IPS DF 4.7 (cell line): ENCODE data around the gene GRK2.

Source experiments
- DNase-seq: peaks from one replicate; pipeline ENCODE4 v3.0.0-alpha.2; 2013; ENCODE audit warnings: low spot score; ENCODE audit errors: extremely low read depth

Gene GRK2

DNA sequence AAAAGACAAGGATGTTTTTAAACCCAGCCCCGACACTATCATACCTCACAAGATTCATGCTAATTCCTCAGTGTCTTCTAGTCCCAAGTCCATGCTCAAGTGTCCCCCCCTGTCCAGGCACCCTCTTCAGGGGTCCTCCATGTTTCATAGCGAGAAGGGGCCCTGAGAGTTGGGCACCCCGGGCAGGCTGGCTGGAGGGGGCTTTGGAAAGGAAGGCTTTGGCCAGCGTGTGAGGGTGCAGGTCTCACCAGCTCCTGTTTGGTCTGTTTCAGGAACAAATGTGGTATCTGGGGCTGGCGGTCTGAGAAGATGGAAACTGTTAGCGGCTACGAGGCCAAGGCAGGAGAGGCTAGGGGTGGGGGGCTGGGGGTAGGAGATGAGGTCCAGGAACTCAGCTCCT is 32.5 kb downstream of the GRK2 start:
- DNase-seq: no peak

DNA sequence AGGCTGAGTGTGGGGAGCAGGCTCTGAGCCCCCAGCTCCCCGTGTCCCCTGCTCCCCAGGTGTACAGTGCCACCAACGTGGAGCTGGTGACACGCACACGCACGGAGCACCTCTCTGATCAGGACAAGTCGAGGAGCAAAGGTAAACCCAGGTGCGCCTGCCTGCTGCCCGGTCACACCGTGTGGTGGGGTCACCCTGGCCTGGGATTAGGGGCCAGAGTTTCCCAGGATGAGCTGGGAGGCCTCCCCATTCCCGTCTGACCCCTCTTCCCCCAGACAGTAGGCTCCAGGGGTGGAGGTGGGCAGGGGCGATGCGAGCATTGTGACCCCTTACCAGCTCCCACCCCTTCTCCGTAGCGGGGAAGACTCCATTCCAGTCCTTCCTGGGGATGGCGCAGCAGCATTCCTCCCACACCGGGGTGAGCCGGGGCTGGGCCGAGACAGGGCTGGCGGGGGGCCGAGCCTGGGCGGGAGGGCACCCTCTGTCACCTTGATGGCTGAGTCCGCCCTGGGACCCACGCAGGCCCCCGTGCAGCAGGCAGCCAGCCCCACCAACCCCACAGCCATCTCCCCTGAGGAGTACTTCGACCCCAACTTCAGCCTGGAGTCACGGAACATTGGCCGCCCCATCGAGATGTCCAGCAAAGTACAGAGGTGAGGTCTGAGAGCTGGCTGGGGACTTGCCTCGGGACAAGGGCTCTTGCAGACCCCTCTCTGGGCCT is 33.4 kb downstream of the GRK2 start:
- no peak for DNase-seq

DNA sequence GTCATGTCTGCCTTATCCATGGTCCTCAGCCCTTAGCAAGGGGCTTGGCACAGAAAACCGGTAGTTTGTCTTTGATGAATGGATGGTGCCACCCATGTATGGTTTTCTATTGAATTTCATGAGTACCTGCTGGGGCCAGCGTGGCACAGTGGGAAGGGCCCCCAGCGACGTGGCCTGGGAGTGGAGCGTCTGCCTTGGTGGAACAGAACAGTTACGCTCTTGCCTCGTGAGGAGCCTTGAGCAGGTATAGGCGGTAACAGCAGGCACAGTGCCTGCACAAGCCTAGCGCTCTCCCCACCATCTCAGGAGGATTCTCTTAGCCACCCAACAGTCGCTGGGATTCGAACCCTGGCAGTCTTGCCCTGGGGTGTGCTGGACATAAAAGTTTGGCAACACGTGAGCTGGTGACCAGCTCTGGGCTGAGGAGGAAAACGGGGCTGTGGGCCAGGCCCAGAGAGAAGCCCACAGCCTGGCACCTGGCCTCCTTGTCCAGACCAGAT is 34.0 kb downstream of the GRK2 start:
- DNase-seq: no peak

DNA sequence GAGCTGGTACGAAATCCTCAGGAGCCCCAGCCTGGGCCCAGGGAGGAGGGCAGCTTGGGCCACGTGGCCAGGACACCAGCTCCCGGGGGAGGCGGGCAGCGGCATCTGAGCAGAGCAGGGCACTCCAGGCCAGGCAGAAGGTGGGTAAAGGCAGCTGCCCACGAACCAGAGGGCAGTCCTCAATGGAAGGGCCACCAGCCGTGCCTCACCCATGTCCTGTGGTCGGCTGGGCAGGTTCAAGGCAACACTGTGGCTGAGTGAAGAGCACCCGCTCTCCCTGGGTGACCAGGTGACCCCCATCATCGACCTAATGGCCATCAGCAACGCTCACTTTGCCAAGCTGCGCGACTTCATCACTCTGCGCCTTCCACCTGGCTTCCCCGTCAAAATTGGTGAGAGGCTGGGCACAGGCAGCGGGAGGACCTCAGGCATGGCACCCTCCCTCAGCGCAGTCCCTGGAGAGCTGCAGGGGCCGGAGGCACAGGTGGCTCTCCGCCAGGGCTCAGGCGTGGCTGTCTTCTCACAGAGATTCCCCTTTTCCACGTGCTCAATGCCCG is 34.6 kb downstream of the GRK2 start:
- no peak for DNase-seq

DNA sequence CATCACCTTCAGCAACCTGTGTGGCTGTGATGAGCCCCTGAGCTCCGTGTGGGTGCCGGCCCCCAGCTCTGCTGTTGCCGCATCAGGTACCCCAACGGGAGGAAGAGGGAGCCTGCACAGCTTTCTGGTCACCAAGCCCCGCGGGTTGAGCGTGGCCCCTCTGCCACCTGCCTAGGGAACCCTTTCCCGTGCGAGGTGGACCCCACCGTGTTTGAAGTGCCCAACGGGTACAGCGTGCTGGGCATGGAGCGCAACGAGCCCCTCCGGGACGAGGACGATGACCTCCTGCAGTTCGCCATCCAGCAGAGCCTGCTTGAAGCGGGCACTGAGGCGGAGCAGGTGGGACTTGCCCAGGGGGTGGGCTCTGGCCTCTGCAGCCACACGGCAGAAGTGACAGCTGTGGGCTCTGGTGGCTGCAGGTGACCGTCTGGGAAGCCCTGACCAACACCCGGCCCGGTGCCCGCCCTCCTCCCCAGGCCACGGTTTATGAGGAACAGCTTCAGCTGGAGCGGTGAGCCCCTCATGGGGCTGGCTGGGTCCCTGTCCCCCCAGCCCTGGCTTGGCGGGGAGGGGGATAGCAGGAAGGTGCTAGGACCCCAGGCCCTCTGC is 35.1 kb downstream of the GRK2 start:
- no peak for DNase-seq

DNA sequence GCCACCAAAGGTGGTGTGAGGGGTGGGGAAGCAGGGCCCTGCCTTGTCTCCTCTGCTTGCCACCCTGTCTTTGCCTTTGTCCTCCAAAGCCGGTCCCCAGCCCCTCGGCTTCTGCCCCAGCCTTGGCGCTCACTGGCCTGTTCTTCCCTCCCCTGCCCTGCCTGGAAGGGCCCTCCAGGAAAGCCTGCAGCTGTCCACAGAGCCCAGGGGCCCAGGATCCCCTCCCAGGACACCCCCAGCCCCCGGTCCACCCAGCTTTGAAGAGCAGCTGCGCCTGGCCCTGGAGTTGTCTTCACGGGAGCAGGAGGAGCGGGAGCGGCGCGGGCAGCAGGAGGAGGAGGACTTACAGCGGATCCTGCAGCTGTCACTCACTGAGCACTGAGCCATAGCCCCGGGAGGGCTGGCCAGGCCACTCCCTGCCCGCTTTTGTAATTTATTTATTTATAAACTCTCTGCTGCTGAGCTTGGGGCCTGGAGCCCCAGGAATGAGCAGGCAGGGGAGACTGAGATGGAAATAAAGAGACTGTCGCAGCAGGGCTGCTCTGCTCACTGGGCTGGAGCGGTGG is 35.8 kb downstream of the GRK2 start:
- no peak for DNase-seq

DNA sequence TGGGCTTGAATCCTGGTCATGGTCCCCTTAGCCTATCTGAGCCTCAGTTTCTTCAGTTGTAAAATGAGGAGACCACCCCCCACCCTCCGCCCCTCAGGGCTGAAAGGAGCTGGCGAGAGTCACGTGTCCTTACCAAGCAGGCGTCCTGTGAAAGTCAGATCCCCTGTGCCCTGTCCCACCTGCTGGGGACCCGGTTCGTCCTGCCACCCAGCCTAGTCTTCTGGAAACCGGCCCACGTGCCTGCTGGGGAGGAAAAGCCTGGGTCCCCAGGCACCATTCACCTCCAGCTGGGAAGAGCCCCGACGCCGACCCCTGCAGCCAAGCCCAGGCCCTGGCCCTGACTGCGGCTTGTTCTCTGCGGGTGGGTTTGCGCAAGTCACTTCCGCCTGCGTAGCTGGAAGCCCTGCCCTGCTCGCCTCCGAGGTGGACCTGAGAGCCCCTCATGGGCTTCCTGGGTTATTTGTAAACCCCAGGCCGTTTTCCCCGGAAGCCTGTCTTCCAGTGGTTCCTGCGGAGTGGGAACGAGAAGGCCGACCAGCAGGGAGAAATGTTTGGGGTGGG is 36.4 kb downstream of the GRK2 start:
- no peak for DNase-seq

DNA sequence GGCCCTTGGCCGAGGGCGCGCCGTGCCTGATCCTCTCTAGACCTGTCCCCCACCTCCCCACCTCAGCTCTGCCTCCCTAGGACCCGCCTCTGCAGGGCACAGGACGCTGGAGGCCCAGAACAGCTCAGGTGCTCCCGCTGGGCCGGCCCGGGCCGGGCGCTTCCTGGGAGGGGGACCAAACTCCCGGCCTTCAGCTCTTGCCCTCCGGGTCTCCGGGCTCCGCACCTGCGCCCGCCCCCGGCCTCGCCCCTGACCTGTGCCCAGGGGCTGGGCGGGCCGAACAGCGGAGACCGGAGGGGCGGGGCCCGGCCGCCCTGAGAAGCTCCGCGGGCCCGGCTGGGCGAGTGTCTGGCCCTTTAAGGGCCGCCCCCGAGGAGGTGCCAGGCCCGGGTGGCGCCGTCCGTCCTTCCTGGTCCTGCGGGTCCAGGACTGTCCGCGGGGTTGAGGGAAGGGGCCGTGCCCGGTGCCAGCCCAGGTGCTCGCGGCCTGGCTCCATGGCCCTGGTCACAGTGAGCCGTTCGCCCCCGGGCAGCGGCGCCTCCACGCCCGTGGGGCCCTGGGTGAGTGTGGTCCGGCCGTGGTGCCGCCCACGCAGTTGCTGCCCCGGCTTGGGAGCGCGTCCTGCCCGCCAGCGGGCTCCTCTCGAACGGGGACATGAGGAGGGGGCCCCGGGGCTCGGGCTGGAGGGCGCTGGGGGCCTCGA is 37.0 kb downstream of the GRK2 start, which contains the start of gene SSH3:
Gene SSH3, plus strand, starts transcription at position 399 of the 703 bp plus-strand sequence. Its CDS starts 96 bp downstream, at position 495.
- DNase-seq: no peak

DNA sequence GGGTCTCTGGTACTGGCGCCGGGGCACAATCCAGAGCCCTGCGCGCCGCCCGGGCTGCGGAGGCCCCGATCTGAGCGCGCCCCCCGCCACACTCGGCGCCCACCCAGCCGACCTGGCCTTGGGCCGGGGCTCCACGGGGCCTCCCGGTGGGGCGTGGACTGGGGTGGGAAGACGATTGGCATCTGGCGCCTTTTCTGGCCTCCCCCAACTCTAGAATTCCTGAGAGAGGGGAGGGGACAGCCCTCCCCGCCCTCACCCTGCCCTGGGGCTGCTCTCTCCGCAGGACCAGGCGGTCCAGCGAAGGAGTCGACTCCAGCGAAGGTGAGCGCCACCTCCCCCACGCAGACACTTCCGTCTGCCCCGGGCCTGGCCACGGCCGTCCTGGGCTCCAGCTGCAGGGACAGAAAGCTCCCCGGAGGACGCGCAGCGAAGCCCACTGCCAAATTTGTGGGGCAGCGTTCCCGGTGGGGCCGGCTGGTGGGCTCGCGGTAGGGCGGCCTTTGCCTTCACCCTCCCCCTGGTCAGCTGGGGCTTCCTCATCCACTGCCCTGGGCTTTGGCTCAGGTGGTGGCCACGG is 37.6 kb downstream of the GRK2 start:
- DNase-seq: no peak

DNA sequence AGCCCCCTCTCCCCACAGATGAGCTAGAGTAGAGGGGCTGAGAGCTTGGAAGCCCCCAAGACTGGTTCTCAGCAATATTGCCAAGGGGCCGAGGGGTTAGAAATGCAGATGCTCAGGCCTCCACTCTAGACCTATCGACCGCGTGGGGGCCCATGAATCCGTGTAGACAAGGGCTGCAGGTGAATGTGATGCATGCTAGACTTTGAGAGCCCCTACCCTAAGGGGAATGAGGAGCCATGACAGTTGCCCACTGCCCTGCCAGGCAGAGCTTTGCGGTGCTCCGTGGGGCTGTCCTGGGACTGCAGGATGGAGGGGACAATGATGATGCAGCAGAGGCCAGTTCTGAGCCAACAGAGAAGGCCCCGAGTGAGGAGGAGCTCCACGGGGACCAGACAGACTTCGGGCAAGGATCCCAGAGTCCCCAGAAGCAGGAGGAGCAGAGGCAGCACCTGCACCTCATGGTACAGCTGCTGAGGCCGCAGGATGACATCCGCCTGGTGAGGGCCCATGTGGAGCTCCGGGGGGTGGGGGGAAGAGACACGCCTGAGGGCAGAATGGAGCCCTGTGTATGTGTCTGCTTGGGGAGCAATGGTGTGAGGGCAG is 38.3 kb downstream of the GRK2 start:
- no peak for DNase-seq

DNA sequence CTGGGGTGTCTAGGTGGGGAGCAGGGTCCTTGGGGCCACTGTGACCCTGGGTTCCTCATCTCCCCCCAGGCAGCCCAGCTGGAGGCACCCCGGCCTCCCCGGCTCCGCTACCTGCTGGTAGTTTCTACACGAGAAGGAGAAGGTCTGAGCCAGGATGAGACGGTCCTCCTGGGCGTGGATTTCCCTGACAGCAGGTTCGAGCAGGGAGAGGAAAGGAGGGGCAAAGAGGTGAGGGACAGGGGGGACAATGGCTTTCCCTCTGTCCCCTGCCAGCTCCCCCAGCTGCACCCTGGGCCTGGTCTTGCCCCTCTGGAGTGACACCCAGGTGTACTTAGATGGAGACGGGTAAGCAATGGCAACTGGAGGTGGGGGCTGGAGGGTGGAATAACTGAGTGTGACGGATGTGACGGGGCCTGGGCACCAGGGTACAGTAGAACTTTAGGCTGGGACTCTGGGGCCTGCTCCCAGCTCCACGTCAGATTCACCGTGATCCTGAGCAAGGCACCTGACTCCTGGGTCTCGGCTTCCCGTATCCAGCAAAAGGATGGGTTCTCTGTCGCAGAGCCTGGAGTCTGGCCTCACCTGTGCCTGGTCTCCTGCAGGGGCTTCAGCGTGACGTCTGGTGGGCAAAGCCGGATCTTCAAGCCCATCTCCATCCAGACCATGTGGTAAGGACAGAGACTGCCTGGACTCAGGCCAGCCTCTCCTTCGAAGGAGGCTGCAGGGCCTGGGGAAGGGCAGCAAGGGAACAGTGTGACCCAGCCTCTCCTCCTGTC is 40.7 kb downstream of the GRK2 start:
- DNase-seq: no peak

DNA sequence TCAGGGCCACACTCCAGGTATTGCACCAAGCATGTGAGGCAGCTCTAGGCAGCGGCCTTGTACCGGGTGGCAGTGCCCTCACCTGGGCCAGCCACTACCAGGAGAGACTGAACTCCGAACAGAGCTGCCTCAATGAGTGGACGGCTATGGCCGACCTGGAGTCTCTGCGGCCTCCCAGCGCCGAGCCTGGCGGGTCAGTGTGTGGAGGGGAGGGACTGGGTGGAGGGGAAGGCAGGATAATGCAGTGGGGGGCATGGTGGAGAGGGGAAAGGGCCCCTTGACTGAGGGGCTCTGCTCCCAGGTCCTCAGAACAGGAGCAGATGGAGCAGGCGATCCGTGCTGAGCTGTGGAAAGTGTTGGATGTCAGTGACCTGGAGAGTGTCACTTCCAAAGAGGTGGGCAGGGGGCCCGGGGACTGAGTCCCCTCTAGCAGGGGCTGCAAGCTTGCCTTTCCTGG is 41.3 kb downstream of the GRK2 start:
- no peak for DNase-seq

DNA sequence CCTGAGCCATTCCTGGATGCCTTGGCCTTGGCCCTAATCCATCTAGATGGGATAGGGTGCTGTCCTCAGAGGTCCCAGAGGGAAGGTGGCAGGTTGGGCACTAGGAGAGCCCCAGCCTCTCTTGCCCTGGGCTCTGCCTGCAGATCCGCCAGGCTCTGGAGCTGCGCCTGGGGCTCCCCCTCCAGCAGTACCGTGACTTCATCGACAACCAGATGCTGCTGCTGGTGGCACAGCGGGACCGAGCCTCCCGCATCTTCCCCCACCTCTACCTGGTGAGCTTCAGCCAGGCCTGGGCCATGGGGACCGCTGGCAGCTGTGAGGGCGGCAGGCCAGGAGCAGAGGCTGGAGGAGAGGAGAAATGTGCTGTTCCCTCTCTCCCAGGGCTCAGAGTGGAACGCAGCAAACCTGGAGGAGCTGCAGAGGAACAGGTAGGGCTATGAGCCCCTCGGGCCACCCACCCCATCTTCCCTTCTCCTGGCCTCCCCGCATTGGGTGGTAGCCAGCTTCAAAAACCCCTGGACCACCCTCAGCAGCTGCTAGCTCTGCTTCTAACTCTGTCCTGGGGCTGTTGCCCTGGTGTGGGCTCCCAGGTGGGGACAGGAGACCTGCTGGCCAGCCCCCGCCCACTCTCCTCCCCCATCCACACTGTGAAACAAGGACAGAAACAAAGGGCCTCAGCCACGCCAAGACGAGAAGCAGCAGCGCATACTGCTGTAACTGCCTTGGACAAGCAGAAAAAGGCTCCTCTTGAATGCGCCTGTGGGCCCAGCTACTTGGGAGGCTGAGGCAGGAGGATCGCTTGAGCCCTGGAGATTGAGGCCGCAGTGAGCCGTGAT is 42.0 kb downstream of the GRK2 start:
- DNase-seq: no peak

DNA sequence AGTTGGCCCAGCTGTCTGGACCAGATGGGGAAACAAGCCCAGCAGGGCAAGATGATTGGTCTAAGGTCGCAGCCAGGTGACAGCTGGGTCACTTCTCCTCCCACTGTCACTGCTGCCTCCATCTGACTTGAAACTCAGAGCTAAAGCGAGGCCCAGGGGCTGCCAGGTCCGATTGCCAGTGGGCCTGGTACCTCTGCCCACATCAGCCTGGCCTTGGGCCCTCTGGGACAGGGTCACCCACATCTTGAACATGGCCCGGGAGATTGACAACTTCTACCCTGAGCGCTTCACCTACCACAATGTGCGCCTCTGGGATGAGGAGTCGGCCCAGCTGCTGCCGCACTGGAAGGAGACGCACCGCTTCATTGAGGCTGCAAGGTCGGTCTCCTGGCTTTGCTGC is 42.9 kb downstream of the GRK2 start:
- no peak for DNase-seq

DNA sequence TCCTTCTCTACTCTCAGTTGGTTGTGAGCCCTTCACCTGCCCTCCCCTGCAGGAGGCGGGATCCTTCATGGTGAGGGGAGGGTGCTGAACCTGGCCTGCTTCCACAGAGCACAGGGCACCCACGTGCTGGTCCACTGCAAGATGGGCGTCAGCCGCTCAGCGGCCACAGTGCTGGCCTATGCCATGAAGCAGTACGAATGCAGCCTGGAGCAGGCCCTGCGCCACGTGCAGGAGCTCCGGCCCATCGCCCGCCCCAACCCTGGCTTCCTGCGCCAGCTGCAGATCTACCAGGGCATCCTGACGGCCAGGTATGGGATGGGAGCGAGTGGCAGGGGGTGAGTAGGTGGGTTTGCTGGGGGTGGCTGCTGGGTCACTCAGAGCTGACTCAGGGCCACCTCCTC is 43.4 kb downstream of the GRK2 start:
- DNase-seq: no peak

DNA sequence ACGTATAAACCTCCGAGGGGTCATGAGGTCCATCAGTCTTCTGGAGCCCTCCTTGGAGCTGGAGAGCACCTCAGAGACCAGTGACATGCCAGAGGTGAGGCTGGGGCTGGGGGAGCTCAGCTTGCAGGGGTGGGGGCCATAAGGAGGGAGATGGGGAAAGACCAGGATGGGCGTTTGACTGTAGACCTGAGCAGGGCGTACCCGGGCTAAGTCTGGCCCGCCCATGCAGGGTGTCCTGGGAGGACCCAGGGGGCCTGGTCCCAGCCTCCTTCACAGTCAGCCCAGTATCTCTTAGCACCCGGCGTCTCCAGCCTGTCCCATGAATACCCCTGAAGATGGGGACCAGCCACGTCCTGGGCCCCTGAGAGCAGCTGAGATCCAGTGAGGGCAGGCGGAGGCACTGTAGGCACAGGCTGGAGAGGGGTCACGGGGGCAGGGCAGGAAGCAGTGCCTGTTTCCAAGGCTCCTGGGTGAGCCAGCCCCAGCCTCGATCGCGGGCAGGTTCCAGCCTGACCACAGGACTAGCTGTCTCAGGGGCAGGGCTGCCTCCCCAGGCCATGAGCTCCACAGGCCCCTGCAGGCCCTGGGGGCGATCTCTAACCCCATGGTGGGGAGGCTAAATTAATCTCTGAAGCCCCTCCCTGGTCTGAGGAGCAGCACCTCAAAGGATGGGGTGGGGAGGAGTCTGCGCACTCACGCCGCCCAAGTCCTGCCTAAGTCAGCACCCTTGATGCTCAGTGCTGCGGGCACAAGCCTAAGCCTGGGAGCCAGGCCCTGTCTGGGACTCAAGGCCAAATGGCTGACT is 44.2 kb downstream of the GRK2 start:
- no peak for DNase-seq

DNA sequence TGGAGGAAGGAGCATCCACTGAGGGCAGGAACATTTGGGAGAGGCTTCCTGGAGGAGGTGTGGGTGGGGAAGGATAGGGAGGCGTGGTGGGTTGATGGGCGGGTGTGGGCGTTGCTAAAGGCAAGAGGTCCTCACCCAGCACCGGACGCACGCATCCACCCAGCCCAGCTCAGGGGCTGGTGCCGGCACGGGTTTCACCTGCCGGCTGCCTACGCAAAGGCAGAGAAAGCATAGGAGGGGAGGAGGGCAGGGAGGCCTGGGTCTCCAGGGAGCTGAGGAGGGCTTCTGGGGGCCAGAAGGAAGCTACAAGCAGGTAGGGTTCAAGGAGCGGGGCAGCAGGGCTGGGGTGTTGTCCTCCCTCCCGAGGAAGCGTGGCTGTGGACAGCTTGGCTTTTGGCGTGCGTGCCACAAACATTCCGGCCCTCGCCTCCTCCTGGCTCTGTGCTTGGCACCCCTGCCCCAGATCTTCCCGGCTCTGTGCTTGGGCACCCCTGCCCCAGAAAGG is 44.8 kb downstream of the GRK2 start:
- no peak for DNase-seq

DNA sequence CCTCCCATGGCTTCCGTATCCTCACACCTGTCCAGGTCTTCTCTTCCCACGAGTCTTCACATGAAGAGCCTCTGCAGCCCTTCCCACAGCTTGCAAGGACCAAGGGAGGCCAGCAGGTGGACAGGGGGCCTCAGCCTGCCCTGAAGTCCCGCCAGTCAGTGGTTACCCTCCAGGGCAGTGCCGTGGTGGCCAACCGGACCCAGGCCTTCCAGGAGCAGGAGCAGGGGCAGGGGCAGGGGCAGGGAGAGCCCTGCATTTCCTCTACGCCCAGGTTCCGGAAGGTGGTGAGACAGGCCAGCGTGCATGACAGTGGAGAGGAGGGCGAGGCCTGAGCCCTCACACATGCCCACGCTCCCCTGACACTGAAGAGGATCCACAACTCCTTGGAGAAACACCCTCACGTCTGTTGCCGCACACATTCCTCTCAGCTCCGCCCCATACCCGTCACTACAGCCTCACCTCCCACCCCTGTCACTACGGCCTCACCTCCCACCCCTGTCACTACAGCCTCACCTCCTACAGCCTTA is 45.3 kb downstream of the GRK2 start:
- DNase-seq: no peak
